NB4 (cell line): ENCODE results near the gene SFTPA1.
"Not testable (repeated sequence)": the region's sequence is repeated elsewhere in the genome, so short reads cannot be mapped to it uniquely, and the experiment has no call there.

Experiments
- MAX ChIP-seq: IDR thresholded peaks from 2 replicates; pipeline ENCODE4 v1.6.1; 2011; ENCODE audit warnings: low read depth, low read length
- MYC ChIP-seq: IDR thresholded peaks from 2 replicates; pipeline ENCODE4 v1.6.1; 2011; ENCODE audit warnings: low read depth, low read length

GRCh38 chr10:79652695-79653094 is 42.0 kb downstream of the SFTPA1 start:
- TF ChIP-seq MAX, MYC: not testable (repeated sequence)
